ENCODE data around the gene ARHGAP25. TPM values are rescaled to one million over a fixed set of nuclear protein-coding genes. Genes with fewer than 3 reads are reported as not detected.

Gene ARHGAP25
- polyA plus RNA-seq, 4 donors: 1.8 to 7.6 (median 3.1) TPM

DNA sequence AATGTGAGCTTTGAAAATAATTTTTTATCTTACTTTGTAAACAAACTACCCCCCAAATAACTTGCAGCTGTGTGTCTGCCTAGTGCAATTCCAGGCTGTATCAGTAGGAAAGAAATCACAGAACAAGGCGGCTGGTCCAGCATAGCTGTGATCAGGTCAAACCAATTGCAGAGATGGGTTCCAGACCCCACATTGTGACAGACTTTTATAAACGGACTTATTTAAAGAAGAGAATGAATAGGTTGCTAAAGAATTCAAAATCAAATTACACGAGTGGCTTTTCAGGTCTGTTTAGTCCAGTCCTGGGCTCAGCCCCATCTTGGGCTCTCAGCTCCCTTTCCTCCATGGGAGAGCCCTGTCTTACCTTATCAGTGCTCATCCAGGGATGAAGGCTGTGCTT, 125.5 kb downstream of the ARHGAP25 start:
- no peak for DNase-seq
- Histone ChIP-seq H3K9me3 (ENCODE audit: control insufficient read depth in 2 of 2, insufficient read depth in 1 of 2, low read depth in 1 of 2, low read length in 1 of 2) (no peaks in the 10 kb centered on the region), H3K4me1 (ENCODE audit: control insufficient read depth in 3 of 3, insufficient read depth in 2 of 3, low read depth in 1 of 3, low read length in 2 of 3) (no peaks in the 10 kb centered on the region), H3K27me3 (ENCODE audit: control insufficient read depth in 3 of 3, insufficient read depth in 3 of 3, low read length in 3 of 3) (peaks cover 0 to 3% (median 0%) of the 10 kb centered on the region in 3 donors), H3K27ac (ENCODE audit: low read depth in 1 of 3, low read length in 2 of 3) (no peak overlapping the region), H3K36me3 (ENCODE audit: control insufficient read depth in 3 of 3, insufficient read depth in 2 of 3, low read depth in 1 of 3, low read length in 3 of 3) (no peaks in the 10 kb centered on the region), H3K4me3 (ENCODE audit: low read depth in 1 of 3, low read length in 3 of 3) (no peak overlapping the region)
- WGBS, 3 donors: 68 to 77% (median 73%) methylated on average over 3 of the region's 3 CpGs
- no peak for FAIRE-seq

- no peaks in the 10 kb centered on the region for H3K9me3 ChIP-seq (ENCODE audit: control insufficient read depth in 2 of 2, insufficient read depth in 1 of 2, low read depth in 1 of 2, low read length in 1 of 2)
- H3K4me3 ChIP-seq (ENCODE audit: low read depth in 1 of 3, low read length in 3 of 3): no peak overlapping the region
- no peaks in the 10 kb centered on the region for H3K4me1 ChIP-seq (ENCODE audit: control insufficient read depth in 3 of 3, insufficient read depth in 2 of 3, low read depth in 1 of 3, low read length in 2 of 3)
- DNase-seq (no peak), FAIRE-seq (no peak)
- H3K27me3 ChIP-seq (ENCODE audit: control insufficient read depth in 3 of 3, insufficient read depth in 3 of 3, low read length in 3 of 3): peaks cover 0 to 3% (median 0%) of the 10 kb centered on the region in 3 donors
- H3K36me3 ChIP-seq (ENCODE audit: control insufficient read depth in 3 of 3, insufficient read depth in 2 of 3, low read depth in 1 of 3, low read length in 3 of 3): no peaks in the 10 kb centered on the region
- H3K27ac ChIP-seq (ENCODE audit: low read depth in 1 of 3, low read length in 2 of 3): no peak overlapping the region
Observed at GRCh38 chr2:68861330-68861729, 126.7 kb downstream of the ARHGAP25 start.

DNA sequence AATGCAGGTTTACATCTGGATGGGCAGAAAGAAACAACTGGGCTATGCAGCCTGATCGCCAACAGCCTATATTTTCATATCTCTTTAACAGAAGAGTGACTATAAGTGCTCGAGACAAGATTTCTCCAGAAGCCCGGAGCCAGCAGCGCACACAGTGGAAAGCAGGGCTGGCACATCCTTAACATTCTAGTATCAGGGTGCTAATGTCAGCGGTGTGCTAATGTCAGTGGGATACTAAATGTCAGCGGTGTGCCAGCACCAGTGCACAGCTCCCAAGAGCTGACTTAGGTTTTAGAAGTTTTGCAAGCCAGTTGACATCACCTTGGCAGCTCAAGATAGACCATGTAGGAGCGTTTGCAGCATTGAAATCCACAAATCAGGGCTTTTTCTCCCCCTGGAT, 128.3 kb downstream of the ARHGAP25 start:
- 65 to 73% (median 73%) methylated on average over 7 of the region's 7 CpGs for WGBS, 3 donors
- no peaks in the 10 kb centered on the region for H3K4me1 ChIP-seq (ENCODE audit: control insufficient read depth in 3 of 3, insufficient read depth in 2 of 3, low read depth in 1 of 3, low read length in 2 of 3)
- H3K27me3 ChIP-seq (ENCODE audit: control insufficient read depth in 3 of 3, insufficient read depth in 3 of 3, low read length in 3 of 3): peaks cover 0 to 3% (median 0%) of the 10 kb centered on the region in 3 donors
- no peak overlapping the region for H3K27ac ChIP-seq (ENCODE audit: low read depth in 1 of 3, low read length in 2 of 3)
- H3K9me3 ChIP-seq (ENCODE audit: control insufficient read depth in 2 of 2, insufficient read depth in 1 of 2, low read depth in 1 of 2, low read length in 1 of 2): no peaks in the 10 kb centered on the region
- DNase-seq (no peak), FAIRE-seq (no peak)
- H3K36me3 ChIP-seq (ENCODE audit: control insufficient read depth in 3 of 3, insufficient read depth in 2 of 3, low read depth in 1 of 3, low read length in 3 of 3): no peaks in the 10 kb centered on the region
- H3K4me3 ChIP-seq (ENCODE audit: low read depth in 1 of 3, low read length in 3 of 3): no peak overlapping the region

GRCh38 chr2:68863996-68864395, 129.4 kb downstream of the ARHGAP25 start:
- Histone ChIP-seq H3K27ac (ENCODE audit: low read depth in 1 of 3, low read length in 2 of 3) (no peak overlapping the region), H3K27me3 (ENCODE audit: control insufficient read depth in 3 of 3, insufficient read depth in 3 of 3, low read length in 3 of 3) (peaks cover 0 to 3% (median 0%) of the 10 kb centered on the region in 3 donors), H3K9me3 (ENCODE audit: control insufficient read depth in 2 of 2, insufficient read depth in 1 of 2, low read depth in 1 of 2, low read length in 1 of 2) (no peaks in the 10 kb centered on the region), H3K36me3 (ENCODE audit: control insufficient read depth in 3 of 3, insufficient read depth in 2 of 3, low read depth in 1 of 3, low read length in 3 of 3) (no peaks in the 10 kb centered on the region), H3K4me3 (ENCODE audit: low read depth in 1 of 3, low read length in 3 of 3) (no peak overlapping the region), H3K4me1 (ENCODE audit: control insufficient read depth in 3 of 3, insufficient read depth in 2 of 3, low read depth in 1 of 3, low read length in 2 of 3) (no peaks in the 10 kb centered on the region)
- no peak for DNase-seq
- WGBS, 3 donors: 72 to 78% (median 74%) methylated on average over 2 of the region's 2 CpGs
- FAIRE-seq: no peak

GRCh38 chr2:68865108-68865507, 130.5 kb downstream of the ARHGAP25 start:
- no peak for FAIRE-seq

GRCh38 chr2:68870215-68870614, 135.6 kb downstream of the ARHGAP25 start:
- FAIRE-seq (no peak), DNase-seq (no peak)
- Histone ChIP-seq H3K27me3 (ENCODE audit: control insufficient read depth in 3 of 3, insufficient read depth in 3 of 3, low read length in 3 of 3) (peaks cover 0 to 1% (median 0%) of the 10 kb centered on the region in 3 donors), H3K36me3 (ENCODE audit: control insufficient read depth in 3 of 3, insufficient read depth in 2 of 3, low read depth in 1 of 3, low read length in 3 of 3) (no peaks in the 10 kb centered on the region), H3K4me1 (ENCODE audit: control insufficient read depth in 3 of 3, insufficient read depth in 2 of 3, low read depth in 1 of 3, low read length in 2 of 3) (no peaks in the 10 kb centered on the region), H3K27ac (ENCODE audit: low read depth in 1 of 3, low read length in 2 of 3) (no peak overlapping the region), H3K9me3 (ENCODE audit: control insufficient read depth in 2 of 2, insufficient read depth in 1 of 2, low read depth in 1 of 2, low read length in 1 of 2) (no peaks in the 10 kb centered on the region), H3K4me3 (ENCODE audit: low read depth in 1 of 3, low read length in 3 of 3) (no peak overlapping the region)
- WGBS, 3 donors: 46 to 66% (median 66%) methylated on average over 2 of the region's 2 CpGs

More at GRCh38 chr2:68865108-68865507, 130.5 kb downstream of the ARHGAP25 start:
- Histone ChIP-seq H3K27me3 (ENCODE audit: control insufficient read depth in 3 of 3, insufficient read depth in 3 of 3, low read length in 3 of 3) (peaks cover 0 to 3% (median 0%) of the 10 kb centered on the region in 3 donors), H3K36me3 (ENCODE audit: control insufficient read depth in 3 of 3, insufficient read depth in 2 of 3, low read depth in 1 of 3, low read length in 3 of 3) (no peaks in the 10 kb centered on the region), H3K27ac (ENCODE audit: low read depth in 1 of 3, low read length in 2 of 3) (no peak overlapping the region), H3K9me3 (ENCODE audit: control insufficient read depth in 2 of 2, insufficient read depth in 1 of 2, low read depth in 1 of 2, low read length in 1 of 2) (no peaks in the 10 kb centered on the region), H3K4me1 (ENCODE audit: control insufficient read depth in 3 of 3, insufficient read depth in 2 of 3, low read depth in 1 of 3, low read length in 2 of 3) (no peaks in the 10 kb centered on the region), H3K4me3 (ENCODE audit: low read depth in 1 of 3, low read length in 3 of 3) (no peak overlapping the region)
- DNase-seq: no peak

GRCh38 chr2:68871159-68871764, 136.7 kb downstream of the ARHGAP25 start, which contains the start of gene BMP10:
Gene BMP10, minus strand, starts transcription at chr2:68871397. Its CDS starts 39 bp downstream, at chr2:68871358.
- Histone ChIP-seq H3K9me3 (ENCODE audit: control insufficient read depth in 2 of 2, insufficient read depth in 1 of 2, low read depth in 1 of 2, low read length in 1 of 2) (no peaks in the 10 kb centered on the region), H3K36me3 (ENCODE audit: control insufficient read depth in 3 of 3, insufficient read depth in 2 of 3, low read depth in 1 of 3, low read length in 3 of 3) (no peaks in the 10 kb centered on the region), H3K4me1 (ENCODE audit: control insufficient read depth in 3 of 3, insufficient read depth in 2 of 3, low read depth in 1 of 3, low read length in 2 of 3) (no peaks in the 10 kb centered on the region), H3K27me3 (ENCODE audit: control insufficient read depth in 3 of 3, insufficient read depth in 3 of 3, low read length in 3 of 3) (peaks cover 0 to 1% (median 0%) of the 10 kb centered on the region in 3 donors), H3K4me3 (ENCODE audit: low read depth in 1 of 3, low read length in 3 of 3) (no peak within 1 kb of the TSS), H3K27ac (ENCODE audit: low read depth in 1 of 3, low read length in 2 of 3) (no peak within 1 kb of the TSS)
- FAIRE-seq: no peak
- 77 to 90% (median 86%) methylated on average over 6 of the region's 6 CpGs for WGBS, 3 donors
- no peak for DNase-seq

All from small intestine (tissue), 7 donors.